Trophoblast cell (in vitro differentiated cells and primary cell): ENCODE data around the gene USP11.

Experiments used
- DNase-seq, 2 donors: peaks; one replicate each; pipeline ENCODE4 v3.0.0-alpha.2; 2016
- H2AFZ ChIP-seq: 2 replicates; pipeline ENCODE4 v1.6.1; 2013; ENCODE audit warnings: low read length, moderate library complexity, mild to moderate bottlenecking; ENCODE audit not compliant: insufficient read depth, poor library complexity
- H2AK5ac ChIP-seq: 2 replicates; pipeline ENCODE4 v1.6.1; 2013; ENCODE audit warnings: mild to moderate bottlenecking, low read length
- H2BK120ac ChIP-seq: 2 replicates; pipeline ENCODE4 v1.6.1; 2013; ENCODE audit warnings: low read length, mild to moderate bottlenecking, moderate library complexity; ENCODE audit not compliant: insufficient read depth, poor library complexity
- H2BK12ac ChIP-seq: 2 replicates; pipeline ENCODE4 v1.6.1; 2013; ENCODE audit warnings: mild to moderate bottlenecking, low read length, moderate library complexity
- H2BK5ac ChIP-seq: 2 replicates; pipeline ENCODE4 v1.6.1; 2013; ENCODE audit warnings: low read length, low read depth, moderate library complexity, mild to moderate bottlenecking; ENCODE audit not compliant: poor library complexity
- H3K14ac ChIP-seq: 2 replicates; pipeline ENCODE4 v1.6.1; 2013; ENCODE audit warnings: mild to moderate bottlenecking, low read length
- H3K18ac ChIP-seq: 2 replicates; pipeline ENCODE4 v1.6.1; 2013; ENCODE audit warnings: mild to moderate bottlenecking, low read length
- H3K23ac ChIP-seq: 2 replicates; pipeline ENCODE4 v1.6.1; 2013; ENCODE audit warnings: low read length
- H3K27ac ChIP-seq: 2 replicates; pipeline ENCODE4 v1.5.1; 2013; ENCODE audit warnings: low read depth, mild to moderate bottlenecking, inconsistent platforms, low read length, moderate library complexity
- H3K27me3 ChIP-seq: 2 replicates; pipeline ENCODE4 v1.6.1; 2013; ENCODE audit warnings: inconsistent platforms, mild to moderate bottlenecking, low read length, moderate library complexity; ENCODE audit not compliant: insufficient read depth
- H3K36me3 ChIP-seq, 2 experiments: 1 replicate in 1 of 2; 2 replicates in 1 of 2; pipeline ENCODE4 v1.6.1; 2013; ENCODE audit warnings: low read length in 2 of 2, mild to moderate bottlenecking in 2 of 2, moderate library complexity in 1 of 2; ENCODE audit not compliant: insufficient read depth in 2 of 2, control insufficient read depth in 1 of 2
- H3K4ac ChIP-seq: 2 replicates; pipeline ENCODE4 v1.6.1; 2013; ENCODE audit warnings: low read depth, mild to moderate bottlenecking, low read length, moderate library complexity
- H3K4me1 ChIP-seq, 2 experiments: 1 replicate in 1 of 2; 2 replicates in 1 of 2; pipeline ENCODE4 v1.6.1; 2013; ENCODE audit warnings: low read length in 2 of 2, mild to moderate bottlenecking in 2 of 2, moderate library complexity in 1 of 2; ENCODE audit not compliant: insufficient read depth in 2 of 2, control insufficient read depth in 1 of 2
- H3K4me2 ChIP-seq: 2 replicates; pipeline ENCODE4 v1.6.1; 2013; ENCODE audit warnings: inconsistent platforms, mild to moderate bottlenecking, low read length, moderate library complexity
- H3K4me3 ChIP-seq: 2 replicates; pipeline ENCODE4 v1.5.1; 2013; ENCODE audit warnings: mild to moderate bottlenecking, low read depth, low read length, inconsistent platforms
- H3K79me1 ChIP-seq: one replicate; pipeline ENCODE4 v1.6.1; 2013; ENCODE audit warnings: low read length
- H3K79me2 ChIP-seq: 2 replicates; pipeline ENCODE4 v1.6.1; 2013; ENCODE audit warnings: low read length, mild to moderate bottlenecking; ENCODE audit not compliant: control insufficient read depth, insufficient read depth, poor library complexity
- H3K9ac ChIP-seq: 2 replicates; pipeline ENCODE4 v1.6.1; 2013; ENCODE audit warnings: mild to moderate bottlenecking, low read length
- H3K9me3 ChIP-seq: 2 replicates; pipeline ENCODE4 v1.6.1; 2013; ENCODE audit warnings: low read depth, mild to moderate bottlenecking, control low read depth, inconsistent platforms, low read length; ENCODE audit not compliant: insufficient read depth
- H4K12ac ChIP-seq: 2 replicates; pipeline ENCODE4 v1.6.1; 2013; ENCODE audit warnings: low read depth, mild to moderate bottlenecking, low read length, moderate library complexity
- H4K8ac ChIP-seq: 2 replicates; pipeline ENCODE4 v1.6.1; 2013; ENCODE audit warnings: low read depth, mild to moderate bottlenecking, low read length, moderate library complexity
- H4K91ac ChIP-seq: one replicate; pipeline ENCODE4 v1.6.1; 2013; ENCODE audit warnings: low read depth, mild to moderate bottlenecking, low read length, moderate library complexity
- WGBS: extraction: QIAGEN DNeasy Blood & Tissue Kit; methylation state at CpG from one replicate; pipeline ENCODE4 v1.1.7; 2013; ENCODE audit warnings: missing lambda C conversion rate; ENCODE audit not compliant: insufficient read length, insufficient coverage; ENCODE audit errors: extremely low coverage; 5-methylcytosine and 5-hydroxymethylcytosine counted together

Gene USP11

GRCh38 chrX:47227334-47227583 lies 5.5 kb upstream of the USP11 start:
- no peak overlapping the region for H4K91ac ChIP-seq
- H3K79me1 ChIP-seq: no peaks in the 10 kb centered on the region
- peaks cover 55 to 56% of the 10 kb centered on the region in 2 experiments for H3K36me3 ChIP-seq
- peaks cover 0 to under 1% of the 10 kb centered on the region in 2 experiments for H3K4me1 ChIP-seq
- H4K8ac ChIP-seq: no peak overlapping the region
- no peak overlapping the region for H3K18ac ChIP-seq
- no peak overlapping the region for H2BK120ac ChIP-seq
- no peak overlapping the region for H2AFZ ChIP-seq
- H3K27ac ChIP-seq: no peak overlapping the region
- no CpG with 5 or more reads among the region's 9 CpGs for WGBS
- H3K4ac ChIP-seq: no peak overlapping the region
- H2BK5ac ChIP-seq: no peak overlapping the region
- H3K79me2 ChIP-seq: no peaks in the 10 kb centered on the region
- no peak overlapping the region for H3K23ac ChIP-seq
- H3K27me3 ChIP-seq: no peaks in the 10 kb centered on the region
- H3K14ac ChIP-seq: no peak overlapping the region
- H3K9ac ChIP-seq: no peak overlapping the region
- H3K4me2 ChIP-seq: no peak overlapping the region
- no peak overlapping the region for H3K4me3 ChIP-seq
- no peak overlapping the region for H4K12ac ChIP-seq
- DNase-seq: no peak
- no peak overlapping the region for H2BK12ac ChIP-seq
- H3K9me3 ChIP-seq: no peaks in the 10 kb centered on the region
- no peak overlapping the region for H2AK5ac ChIP-seq

GRCh38 chrX:47228550-47229270 lies 4.1 kb upstream of the USP11 start:
- Histone ChIP-seq H3K23ac (no peak overlapping the region), H3K36me3 (peaks cover 46% of the 10 kb centered on the region in 2 experiments), H3K79me2 (peaks cover 5% of the 10 kb centered on the region), H3K14ac (no peak overlapping the region), H3K27ac (no peak overlapping the region), H2AK5ac (no peak overlapping the region), H3K4me2 (no peak overlapping the region), H3K9me3 (no peaks in the 10 kb centered on the region), H4K91ac (no peak overlapping the region), H4K12ac (no peak overlapping the region), H3K4me3 (no peak overlapping the region), H3K79me1 (peaks cover 8% of the 10 kb centered on the region), H3K9ac (no peak overlapping the region), H2AFZ (no peak overlapping the region), H3K4me1 (peaks cover 0 to 5% of the 10 kb centered on the region in 2 experiments), H4K8ac (no peak overlapping the region), H2BK5ac (no peak overlapping the region), H3K27me3 (no peaks in the 10 kb centered on the region), H2BK120ac (no peak overlapping the region), H3K18ac (no peak overlapping the region), H3K4ac (no peak overlapping the region), H2BK12ac (no peak overlapping the region)
- no CpG with 5 or more reads among the region's 12 CpGs for WGBS
- no peak for DNase-seq

GRCh38 chrX:47229427-47229826 lies 3.4 kb upstream of the USP11 start:
- H2BK5ac ChIP-seq: no peak overlapping the region
- no peak for DNase-seq
- H3K23ac ChIP-seq: no peak overlapping the region
- H2AFZ ChIP-seq: no peak overlapping the region
- no peak overlapping the region for H2AK5ac ChIP-seq
- no peak overlapping the region for H3K9ac ChIP-seq
- H2BK120ac ChIP-seq: no peak overlapping the region
- H3K36me3 ChIP-seq: peaks cover 39% of the 10 kb centered on the region in 2 experiments
- H4K12ac ChIP-seq: no peak overlapping the region
- peaks cover 8% of the 10 kb centered on the region for H3K79me1 ChIP-seq
- no peak overlapping the region for H3K18ac ChIP-seq
- WGBS: no CpG with 5 or more reads among the region's 6 CpGs
- no peak overlapping the region for H3K14ac ChIP-seq
- H2BK12ac ChIP-seq: no peak overlapping the region
- no peak overlapping the region for H4K8ac ChIP-seq
- no peaks in the 10 kb centered on the region for H3K9me3 ChIP-seq
- H3K27me3 ChIP-seq: no peaks in the 10 kb centered on the region
- no peak overlapping the region for H3K4ac ChIP-seq
- no peak overlapping the region for H4K91ac ChIP-seq
- H3K79me2 ChIP-seq: peaks cover 5% of the 10 kb centered on the region
- H3K4me3 ChIP-seq: no peak overlapping the region
- no peak overlapping the region for H3K27ac ChIP-seq
- H3K4me2 ChIP-seq: no peak overlapping the region
- H3K4me1 ChIP-seq: peaks cover 0 to 5% of the 10 kb centered on the region in 2 experiments

GRCh38 chrX:47230136-47230868 lies 2.5 kb upstream of the USP11 start:
- Histone ChIP-seq H3K4me2 (no peak overlapping the region), H3K9me3 (no peaks in the 10 kb centered on the region), H2BK12ac (no peak overlapping the region), H2BK5ac (no peak overlapping the region), H3K9ac (no peak overlapping the region), H3K23ac (no peak overlapping the region), H3K79me2 (peaks cover 5% of the 10 kb centered on the region), H2AFZ (no peak overlapping the region), H3K4me3 (no peak overlapping the region), H2BK120ac (no peak overlapping the region), H3K18ac (no peak overlapping the region), H3K27ac (no peak overlapping the region), H3K79me1 (peaks cover 8% of the 10 kb centered on the region), H3K4me1 (peaks cover 0 to 5% of the 10 kb centered on the region in 2 experiments), H4K91ac (no peak overlapping the region), H4K12ac (no peak overlapping the region), H2AK5ac (no peak overlapping the region), H3K36me3 (peaks cover 30 to 31% of the 10 kb centered on the region in 2 experiments), H4K8ac (no peak overlapping the region), H3K4ac (no peak overlapping the region), H3K14ac (no peak overlapping the region), H3K27me3 (no peaks in the 10 kb centered on the region)
- no CpG with 5 or more reads among the region's 5 CpGs for WGBS
- DNase-seq: no peak
